HG03378 (cell line): ENCODE results near the gene TRPM3.

Experiments
- ATAC-seq: cut with Tn5 transposase; IDR thresholded peaks from one replicate; pipeline ENCODE4 v1.9.1; 2021; ENCODE audit warnings: mild to moderate bottlenecking, moderate library complexity; ENCODE audit not compliant: unreplicated experiment

Gene TRPM3

DNA sequence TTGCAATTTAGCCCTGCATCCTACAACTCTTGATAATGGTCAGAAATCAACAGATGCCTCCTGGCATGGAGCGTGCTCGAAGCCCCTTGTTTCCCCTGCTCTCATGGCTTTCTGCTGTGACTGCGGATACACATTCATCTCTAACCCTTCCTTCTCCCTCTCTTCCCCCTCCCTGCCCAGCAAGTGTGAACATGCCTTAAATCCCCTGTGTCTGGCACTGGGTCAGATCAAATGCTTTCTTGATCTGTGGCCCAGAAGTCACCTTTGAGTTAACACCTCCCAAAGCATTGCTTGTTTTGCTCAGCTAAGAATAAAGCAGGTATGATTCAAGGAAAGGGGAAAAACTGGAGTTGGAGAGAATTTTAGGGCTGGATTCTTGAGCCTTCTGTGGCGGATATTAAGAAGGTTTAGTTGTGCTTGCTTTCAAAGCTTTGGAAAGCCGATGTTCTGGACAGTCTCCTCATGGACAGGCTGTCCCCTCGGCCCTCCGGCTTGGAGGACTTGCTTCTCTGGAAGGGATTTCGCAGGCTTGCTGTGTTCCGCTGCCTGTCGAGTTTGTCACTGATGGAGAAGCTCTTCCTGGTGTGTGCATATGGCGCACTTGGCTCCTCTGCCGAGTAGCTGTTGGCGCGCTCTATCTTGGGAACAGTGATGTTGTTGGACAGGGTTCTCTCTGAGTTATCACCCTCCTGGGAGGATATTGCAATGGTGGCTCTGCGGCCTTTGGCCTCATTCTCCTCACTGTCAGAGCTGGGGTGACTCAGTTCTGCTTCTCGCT lies 585.7 kb downstream of the TRPM3 start:
- ATAC-seq = no peak

DNA sequence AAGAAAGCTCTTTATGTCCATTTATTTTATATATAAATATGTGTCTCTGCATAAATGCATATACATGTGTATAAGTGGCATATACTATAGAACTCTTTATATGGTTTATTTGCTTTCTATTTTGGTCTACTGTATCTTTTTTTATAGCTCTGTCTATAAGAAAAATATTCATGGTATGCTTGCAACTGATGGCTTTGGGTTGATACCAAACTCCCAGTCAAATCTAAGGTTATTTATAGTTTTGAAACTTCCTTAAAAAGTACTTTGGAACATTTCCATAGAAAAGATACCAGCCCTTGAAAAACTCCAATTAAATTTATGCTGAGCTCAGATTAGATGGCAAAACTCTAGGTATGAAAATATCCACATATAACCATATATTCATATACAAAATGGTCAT lies 587.0 kb downstream of the TRPM3 start:
- ATAC-seq = no peak

DNA sequence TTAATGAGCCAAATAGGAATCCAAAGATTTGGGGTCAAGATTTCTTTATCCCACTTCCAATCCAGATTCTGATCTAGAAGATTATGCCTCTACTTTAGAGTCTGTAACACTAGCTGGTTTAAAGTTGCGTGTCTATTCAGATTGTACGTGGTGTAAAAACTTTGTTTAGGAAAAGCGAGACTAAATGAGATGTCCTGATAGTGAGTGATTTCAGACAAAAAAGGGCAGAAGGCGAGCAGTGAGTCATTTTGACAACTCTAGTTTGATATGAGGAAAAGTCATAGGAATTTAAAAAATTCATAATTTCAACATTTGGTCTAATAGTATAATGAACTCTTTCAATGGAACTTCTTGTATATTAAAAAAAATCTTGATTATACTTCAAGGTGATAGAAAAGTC lies 587.4 kb downstream of the TRPM3 start:
- ATAC-seq = no peak

DNA sequence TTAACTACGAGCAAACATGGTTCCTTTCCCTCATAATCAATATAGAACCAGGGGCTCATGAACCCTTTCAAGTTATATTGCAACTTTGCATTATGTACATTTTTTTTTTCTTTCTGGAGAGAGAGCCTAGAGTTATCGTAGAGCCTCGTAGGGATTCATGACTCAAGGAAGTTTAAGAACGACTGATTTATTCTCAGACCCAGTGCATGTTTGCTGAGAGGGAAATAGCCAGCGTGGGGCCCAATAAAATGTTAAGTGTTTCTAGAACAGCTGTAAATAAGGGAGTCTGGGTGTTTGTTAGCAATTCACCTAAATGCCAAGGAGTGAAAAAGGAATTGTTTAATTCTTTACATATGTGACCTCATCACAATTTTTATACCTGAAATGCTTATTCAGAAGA lies 587.9 kb downstream of the TRPM3 start:
- ATAC-seq = no peak

DNA sequence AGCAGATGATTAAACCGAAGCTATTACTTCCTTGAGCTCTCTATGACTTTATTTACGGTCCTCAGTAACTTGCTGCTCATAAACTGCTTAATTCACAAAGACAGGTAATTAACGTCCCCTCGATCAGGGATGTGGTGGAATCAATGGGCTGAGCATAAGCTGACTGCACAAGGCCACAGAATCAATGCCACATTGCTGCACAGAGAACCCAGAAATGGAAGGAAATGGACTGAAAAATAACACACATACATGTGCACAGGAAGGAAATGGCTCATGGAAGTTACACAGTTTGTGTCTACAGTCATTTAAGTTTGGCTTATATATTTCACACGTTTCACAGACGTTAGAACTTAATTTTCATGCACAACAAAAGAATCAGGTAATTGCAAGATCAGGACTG lies 588.7 kb downstream of the TRPM3 start:
- no peak for ATAC-seq

DNA sequence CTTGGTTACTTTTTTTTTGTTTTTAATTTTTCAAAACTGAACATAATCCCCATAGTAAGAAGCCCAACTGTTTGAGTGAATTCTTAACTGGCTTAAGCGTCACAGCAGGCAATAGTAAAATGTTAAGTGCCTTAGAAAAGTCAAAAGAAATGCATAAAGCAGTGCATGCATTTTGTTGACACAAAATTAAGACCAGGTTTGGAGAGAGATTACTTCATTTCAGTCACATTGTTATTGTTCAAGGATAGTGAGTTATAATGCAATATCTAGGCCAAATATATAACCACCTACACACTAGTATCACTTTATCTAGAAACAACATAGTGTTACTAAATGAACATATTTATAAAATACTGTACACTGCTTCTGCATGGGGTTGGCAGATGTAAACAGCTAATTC lies 590.1 kb downstream of the TRPM3 start:
- no peak for ATAC-seq

DNA sequence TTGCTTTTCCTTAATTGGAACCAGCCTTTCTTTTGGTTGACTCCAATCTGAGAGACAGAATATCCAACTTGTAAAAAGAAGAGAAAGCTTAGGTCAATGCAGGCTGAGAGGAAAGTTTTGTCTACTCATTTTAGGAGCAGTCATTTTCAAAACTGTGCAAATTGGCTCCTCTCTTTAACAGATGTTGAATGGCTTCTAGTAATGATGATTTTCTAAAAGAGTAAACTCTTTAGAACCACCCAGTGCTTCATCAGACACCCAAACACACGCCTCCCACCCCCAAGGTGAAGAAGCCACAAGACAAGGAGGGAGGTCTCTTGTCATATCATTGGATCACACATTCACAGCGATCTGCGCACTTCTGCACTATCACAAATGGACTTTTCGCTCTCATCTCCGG lies 590.7 kb downstream of the TRPM3 start:
- ATAC-seq = no peak

DNA sequence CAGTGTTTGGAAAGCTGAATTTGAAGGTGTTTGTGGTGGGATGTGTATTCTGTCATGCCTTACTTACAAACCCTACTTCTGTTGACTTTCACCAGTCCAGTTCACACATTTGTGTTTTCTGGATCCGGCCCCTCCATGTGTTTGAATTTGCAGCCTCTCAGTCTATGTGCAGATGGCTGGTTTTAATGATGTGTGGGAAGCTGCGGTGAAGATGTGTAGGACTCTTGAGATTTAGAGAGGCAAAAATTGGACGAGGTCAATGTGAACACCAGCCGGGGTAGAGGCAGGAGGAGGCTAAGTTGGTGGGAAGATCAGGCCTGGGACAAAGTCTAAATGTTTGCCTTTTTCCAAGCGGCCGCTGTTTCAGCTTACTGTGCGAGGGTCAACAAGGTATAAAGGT lies 591.6 kb downstream of the TRPM3 start:
- no peak for ATAC-seq

DNA sequence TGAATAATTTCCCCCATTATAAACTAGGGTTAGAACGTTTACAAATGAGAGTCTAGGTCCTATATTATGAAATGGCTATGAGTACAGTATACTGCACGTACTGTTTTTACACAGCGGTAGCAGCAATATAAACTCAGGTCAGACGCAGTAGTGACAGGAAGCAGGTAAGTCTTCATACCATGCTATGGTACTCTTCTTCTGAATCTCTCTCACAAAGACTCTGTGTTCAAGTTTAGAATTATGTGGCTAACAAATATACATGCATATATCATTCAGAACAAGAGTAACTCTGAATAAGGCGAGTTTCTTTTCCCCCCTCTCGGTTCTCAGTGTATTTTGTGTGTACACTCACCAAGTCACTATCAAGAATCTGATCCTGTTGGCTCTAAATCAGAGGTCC lies 592.0 kb downstream of the TRPM3 start:
- no peak for ATAC-seq

DNA sequence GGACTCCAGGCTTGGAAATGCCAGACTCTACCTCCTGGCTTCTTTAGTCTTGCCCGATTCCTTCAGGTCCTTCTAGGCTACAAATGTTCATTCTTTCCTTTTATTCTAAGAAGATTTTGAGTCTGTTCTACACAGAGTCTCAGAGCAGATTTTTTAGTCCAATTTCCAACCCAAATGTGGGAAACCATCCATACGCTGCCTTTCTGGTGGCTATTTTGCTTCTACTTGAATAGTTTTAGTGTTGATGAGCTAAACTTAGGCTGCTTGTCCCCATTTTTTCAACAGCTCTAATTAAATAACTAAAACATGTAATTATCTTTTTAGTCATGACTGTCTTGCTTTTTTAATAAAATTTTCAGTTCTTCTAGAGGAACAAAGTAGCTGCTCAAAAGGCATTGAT lies 594.5 kb downstream of the TRPM3 start:
- ATAC-seq = no peak

DNA sequence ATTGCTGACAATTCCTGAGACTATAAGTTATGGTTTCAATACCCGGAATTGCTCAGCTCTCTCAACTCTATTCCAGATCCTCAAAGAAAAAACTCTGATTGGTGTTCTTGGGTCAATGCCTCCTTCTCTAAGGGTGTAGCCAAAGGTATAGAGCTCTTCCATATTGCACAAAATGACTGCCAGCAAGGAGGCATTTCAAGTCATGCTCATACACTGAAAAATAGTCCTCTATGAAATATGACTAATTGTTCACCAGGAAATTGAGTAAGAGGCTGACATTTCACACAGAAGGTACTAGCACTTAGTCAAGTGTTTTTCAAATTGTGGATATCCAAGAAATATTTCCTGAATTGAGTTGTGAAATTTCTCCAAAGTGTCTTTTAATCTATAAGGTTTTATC lies 595.9 kb downstream of the TRPM3 start:
- ATAC-seq = no peak

DNA sequence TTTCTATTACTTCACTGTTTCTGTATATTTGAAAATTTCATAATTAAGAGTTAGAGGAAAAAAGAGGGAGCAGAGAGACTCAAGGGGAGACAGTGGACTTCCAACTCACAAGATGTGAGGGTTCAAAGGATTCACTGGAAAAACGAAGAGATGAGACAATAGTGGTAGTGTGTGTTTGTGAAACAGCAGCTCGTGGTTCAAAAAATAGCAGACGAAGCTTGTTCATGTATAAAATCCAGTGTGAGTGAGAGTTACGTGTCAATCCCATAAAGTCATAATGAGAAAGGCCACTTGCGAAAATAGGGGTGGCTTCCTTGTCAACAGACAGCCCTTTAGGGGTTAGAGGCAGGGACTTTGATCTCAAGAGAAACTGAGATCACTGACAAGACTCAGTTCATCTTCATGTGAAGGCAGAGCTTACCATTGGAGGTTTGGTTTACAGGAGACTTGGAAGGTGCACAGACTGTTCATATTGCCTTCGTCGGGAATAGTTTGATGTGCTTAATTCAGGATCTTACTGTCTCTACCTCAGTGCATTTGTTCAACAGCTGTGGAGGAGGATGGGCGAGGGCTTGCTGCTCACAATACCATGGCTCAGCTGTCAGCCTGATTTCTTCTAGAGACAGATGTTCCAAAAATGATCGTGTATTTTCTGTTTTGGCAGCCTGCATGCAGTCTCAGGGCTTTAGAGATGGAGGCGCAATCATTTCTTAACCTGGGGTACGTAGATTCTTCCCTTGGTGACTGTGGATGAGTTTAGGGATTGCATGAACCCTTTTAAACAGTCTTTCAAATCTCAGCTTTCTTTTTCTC lies 601.3 kb downstream of the TRPM3 start:
- ATAC-seq = peak; percentile 85

DNA sequence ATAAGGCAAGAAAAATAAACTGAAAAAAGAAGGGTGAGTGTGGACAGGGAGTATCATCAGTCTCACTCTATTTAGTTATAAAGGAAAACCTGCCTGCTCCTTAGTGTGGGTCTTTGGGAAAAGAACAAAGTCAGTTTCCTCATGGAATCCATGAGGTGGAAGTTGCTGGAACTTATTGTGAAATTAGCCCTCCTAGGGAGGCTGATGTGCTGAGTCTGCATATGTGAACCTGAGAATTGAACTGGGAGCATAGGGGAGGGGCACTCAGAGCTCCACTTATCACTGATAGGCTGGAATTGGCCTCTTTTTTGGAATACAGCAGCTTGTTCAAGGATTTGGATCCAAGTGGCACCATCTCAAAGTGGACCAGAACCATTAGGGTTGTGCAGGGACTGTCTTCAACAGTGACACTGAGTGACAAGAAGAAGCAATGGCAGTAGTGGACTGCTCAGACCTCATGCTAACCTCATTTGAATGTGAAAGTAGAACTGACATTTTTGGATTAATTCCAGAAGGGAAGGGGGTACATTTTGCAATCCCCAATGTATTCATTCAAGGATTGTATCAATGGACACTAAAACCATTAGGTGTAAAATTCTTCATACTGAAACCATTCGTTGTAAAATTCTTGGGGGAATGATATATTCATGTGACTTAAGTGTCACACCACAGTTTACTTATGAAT lies 603.4 kb downstream of the TRPM3 start:
- no peak for ATAC-seq

DNA sequence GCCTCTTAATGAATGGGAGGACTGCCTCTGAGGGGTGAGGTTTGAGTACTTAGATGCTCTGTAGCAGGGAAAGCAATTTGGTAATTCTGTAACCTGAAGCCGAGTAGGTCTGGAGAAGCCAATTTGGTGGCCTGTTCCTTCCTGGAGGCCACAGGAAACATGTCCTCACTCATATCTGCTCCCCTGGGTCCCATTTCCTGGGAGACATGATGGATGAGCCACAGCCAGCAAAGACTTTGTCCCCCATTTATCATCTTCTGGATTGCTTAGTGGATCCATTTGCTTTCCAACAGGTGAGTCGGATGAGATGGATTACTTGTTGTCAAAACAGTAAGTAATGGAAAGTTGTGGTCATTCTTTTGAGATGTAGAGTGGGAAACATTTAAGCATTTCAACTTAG lies 607.1 kb downstream of the TRPM3 start:
- ATAC-seq = no peak

DNA sequence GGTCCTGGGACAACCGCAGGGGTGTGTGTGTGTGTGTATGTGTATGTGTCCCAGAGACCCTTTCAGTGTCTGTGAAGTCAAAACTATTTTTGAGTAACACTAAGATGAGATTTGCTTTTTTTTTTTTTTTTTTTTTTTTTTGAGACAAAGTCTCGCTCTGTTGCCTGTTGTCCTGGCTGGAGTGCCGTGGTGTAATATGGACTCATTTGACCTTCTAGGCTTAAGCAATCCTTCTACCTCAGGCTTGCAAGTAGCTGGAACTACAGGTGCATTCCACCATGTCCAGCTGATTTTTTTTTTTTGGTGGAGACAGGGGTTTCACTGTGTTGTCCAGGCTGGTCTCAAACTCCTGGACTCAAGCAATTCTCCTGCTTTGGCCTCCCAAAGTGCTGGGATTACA lies 609.6 kb downstream of the TRPM3 start:
- ATAC-seq = no peak

DNA sequence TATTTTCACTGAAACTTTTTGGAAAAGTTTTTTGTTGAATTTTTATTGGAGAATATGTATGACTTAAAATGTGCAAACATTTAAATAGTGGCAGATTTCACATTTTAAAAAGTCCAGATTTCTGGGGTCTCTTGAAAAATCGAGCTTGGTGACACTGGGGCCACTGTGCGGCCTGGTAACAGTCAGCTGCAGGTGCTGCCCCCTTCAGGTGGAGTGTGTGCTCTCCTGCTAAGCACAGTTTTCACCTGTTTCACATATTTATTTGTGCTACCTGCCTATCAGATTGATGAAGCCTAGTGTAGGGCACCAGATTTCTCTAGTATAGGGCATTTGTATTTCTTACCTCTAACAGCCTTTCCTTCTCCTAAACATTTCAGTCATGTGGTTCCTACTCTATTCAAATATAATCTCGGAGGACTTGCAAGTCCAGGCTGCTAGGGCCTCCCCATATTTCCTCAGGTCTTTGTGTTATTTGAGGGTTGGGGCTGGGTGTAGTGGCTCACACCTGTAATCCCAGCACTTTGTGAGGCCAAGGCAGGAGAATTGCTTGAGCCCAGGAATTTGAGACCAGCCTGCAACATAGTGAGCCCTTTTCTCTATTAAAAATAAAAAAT lies 611.2 kb downstream of the TRPM3 start:
- ATAC-seq = no peak

DNA sequence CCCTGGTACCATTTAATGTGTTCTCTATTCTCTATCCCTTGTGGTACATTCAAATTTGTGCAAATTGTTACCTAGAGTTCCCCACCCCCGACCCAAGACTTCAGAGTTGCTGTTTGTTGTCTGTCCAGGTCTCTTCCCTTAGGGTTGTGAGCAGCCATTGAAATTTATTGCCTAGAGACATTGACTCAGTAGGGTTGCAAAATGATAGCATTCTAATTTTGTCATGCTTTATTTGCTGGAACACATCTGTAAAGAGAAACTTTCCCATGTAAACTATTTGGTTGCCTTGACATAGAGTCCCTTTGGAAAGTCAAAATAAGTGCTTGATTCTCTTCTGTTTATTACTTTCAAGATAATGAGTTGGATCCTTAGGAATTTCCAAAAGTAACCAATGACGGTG lies 615.3 kb downstream of the TRPM3 start:
- no peak for ATAC-seq

DNA sequence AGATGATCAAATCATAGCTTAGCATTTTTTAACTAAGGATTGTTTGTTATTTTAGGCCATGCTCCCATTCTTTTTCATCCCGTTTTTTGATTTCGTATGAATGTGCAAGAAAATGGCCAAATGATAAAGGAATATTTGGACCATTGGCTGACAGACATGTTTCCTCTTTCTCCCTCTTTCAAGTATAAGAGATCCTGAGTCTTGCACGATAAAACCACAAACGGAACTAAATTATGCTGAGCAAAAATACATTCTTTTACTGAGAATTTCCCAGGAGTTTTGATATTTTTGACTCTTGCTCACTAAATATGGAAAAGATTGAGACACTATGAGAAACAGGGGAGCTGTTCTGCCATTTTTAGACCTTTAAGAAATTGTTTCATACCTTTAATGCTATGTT lies 616.6 kb downstream of the TRPM3 start:
- ATAC-seq = no peak

DNA sequence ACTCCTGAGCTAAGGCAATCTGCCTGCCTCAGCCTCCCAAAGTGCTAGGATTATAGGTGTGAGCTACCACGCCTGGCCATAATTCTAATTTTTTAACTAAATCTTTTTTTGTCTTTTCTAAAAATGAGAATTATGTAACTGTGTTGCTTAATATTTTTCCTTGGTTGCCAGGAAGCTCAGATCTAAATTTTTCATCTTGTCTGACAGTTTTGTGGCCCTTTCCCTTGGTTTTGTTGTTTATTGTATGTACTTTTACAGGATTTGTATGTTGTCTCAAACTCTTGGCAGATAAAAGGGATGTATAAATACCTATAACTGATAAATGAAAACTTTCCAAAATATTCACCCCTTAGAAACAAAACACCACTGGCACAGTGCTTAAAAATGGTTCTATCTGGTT lies 618.7 kb downstream of the TRPM3 start:
- no peak for ATAC-seq

DNA sequence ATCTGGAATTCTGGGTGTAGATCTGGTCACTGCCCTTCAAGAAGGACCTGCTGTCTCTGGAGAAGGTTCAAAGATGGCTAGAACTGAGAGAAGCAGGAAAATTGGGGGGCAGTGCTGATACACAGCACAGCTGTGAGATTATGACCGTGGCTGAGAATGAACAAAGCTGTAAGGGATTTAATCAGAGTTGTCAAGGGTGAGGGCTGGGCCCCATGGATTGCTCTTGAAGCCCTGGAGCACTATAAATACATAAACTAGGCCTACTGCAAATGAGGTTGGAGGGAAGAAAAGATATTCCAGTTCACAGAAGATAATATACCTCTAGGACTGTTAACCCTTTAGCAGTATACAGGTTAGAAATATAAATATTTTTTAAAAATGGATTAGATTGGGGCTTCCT lies 620.6 kb downstream of the TRPM3 start:
- ATAC-seq = no peak

DNA sequence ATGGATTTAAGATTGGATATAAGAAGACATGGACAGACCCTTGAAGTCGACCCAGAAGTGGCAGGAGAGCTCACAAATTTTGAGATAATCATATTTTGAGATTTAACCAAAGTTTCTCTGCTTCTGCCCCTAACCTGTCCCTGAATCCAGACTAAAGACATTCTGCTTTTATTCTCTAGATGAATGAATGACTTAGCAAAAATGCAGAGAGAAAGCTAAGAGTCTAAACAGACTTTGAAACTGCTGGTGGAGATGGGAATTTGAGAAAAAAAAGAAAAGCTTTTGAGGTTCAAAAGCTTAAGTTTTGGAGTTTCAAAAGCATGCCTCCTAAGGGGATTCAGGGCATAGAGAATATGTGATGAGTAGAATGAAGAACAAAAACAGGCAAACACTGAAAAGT lies 621.8 kb downstream of the TRPM3 start:
- no peak for ATAC-seq

DNA sequence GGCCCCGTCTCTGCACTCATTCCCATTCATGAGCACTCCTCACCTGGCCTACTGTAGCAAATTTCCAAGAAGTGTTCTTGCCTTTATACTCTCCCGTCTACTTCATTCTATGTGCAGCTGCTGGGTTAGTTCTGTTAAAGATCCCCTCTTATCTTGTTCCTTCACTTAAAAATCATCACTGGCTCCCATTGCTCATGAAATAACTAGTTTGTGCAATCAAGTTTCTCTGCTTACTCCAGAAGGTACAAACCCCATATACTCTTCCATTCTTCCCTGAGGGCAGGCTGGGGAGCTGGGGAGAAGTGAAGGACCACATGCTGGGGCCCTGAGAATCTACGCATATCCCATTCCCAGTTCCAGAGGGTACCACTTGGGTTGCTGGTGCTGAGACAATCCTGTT lies 622.6 kb downstream of the TRPM3 start:
- ATAC-seq = no peak
